Mucosa of rectum (tissue), 2 donors: ENCODE data around the gene UNC13A.
A peak's percentile ranks its signal among the peaks of the same experiment; 100 is the strongest.
"Not testable (repeated sequence)": the region's sequence is repeated elsewhere in the genome, so short reads cannot be mapped to it uniquely, and the experiment has no call there.

ENCODE experiments used
- H3K27ac ChIP-seq, 2 donors: one replicate each; pipeline ENCODE4 v1.7.0; 2013; ENCODE audit warnings: inconsistent platforms in 2 of 2, low read depth in 2 of 2, low read length in 2 of 2
- H3K27me3 ChIP-seq, 2 donors: one replicate each; pipeline ENCODE4 v1.7.0; 2013; ENCODE audit warnings: low read length in 2 of 2; ENCODE audit not compliant: control insufficient read depth in 2 of 2, insufficient read depth in 2 of 2
- H3K36me3 ChIP-seq, 2 donors: one replicate each; pipeline ENCODE4 v1.7.0; 2013; ENCODE audit warnings: low read length in 2 of 2; ENCODE audit not compliant: control insufficient read depth in 2 of 2, insufficient read depth in 2 of 2
- H3K4me1 ChIP-seq, 2 donors: one replicate each; pipeline ENCODE4 v1.7.0; 2013; ENCODE audit warnings: low read length in 2 of 2, mild to moderate bottlenecking in 1 of 2; ENCODE audit not compliant: control insufficient read depth in 2 of 2, insufficient read depth in 2 of 2
- H3K4me3 ChIP-seq, 2 donors: one replicate each; pipeline ENCODE4 v1.7.0; 2013; ENCODE audit warnings: low read length in 2 of 2
- H3K9ac ChIP-seq, 2 donors: one replicate each; pipeline ENCODE4 v1.7.0; 2013; ENCODE audit warnings: low read length in 2 of 2, low read depth in 1 of 2, mild to moderate bottlenecking in 1 of 2
- H3K9me3 ChIP-seq, 2 donors: one replicate each; pipeline ENCODE4 v1.7.0; 2013; ENCODE audit warnings: low read length in 2 of 2; ENCODE audit not compliant: control insufficient read depth in 2 of 2
- donor health status: healthy.
- donor health status: Normal muscosa, but diverticular disease.

The UNC13A gene

GRCh38 chr19:17576758-17577456 lies 111.2 kb downstream of the UNC13A start:
- Histone ChIP-seq H3K36me3 (peaks cover 23 to 44% of the 10 kb centered on the region in 2 donors), H3K9me3 (no peaks in the 10 kb centered on the region), H3K9ac (no peak overlapping the region), H3K27me3 (no peaks in the 10 kb centered on the region), H3K4me3 (no peak overlapping the region), H3K4me1 (peaks cover 5 to 7% of the 10 kb centered on the region in 2 donors), H3K27ac (peak overlapping the region in 1 of 2 donors; percentile 16)

GRCh38 chr19:17575871-17576757 lies 112.0 kb downstream of the UNC13A start:
- no peaks in the 10 kb centered on the region for H3K9me3 ChIP-seq
- H3K27ac ChIP-seq: peak overlapping the region in 1 of 2 donors; percentile 16
- no peak overlapping the region for H3K9ac ChIP-seq
- H3K27me3 ChIP-seq: no peaks in the 10 kb centered on the region
- H3K4me1 ChIP-seq: peaks cover 5 to 7% of the 10 kb centered on the region in 2 donors
- H3K4me3 ChIP-seq: no peak overlapping the region
- H3K36me3 ChIP-seq: peaks cover 17 to 38% of the 10 kb centered on the region in 2 donors

- Histone ChIP-seq H3K4me1 (no peaks in the 10 kb centered on the region), H3K4me3 (no peak overlapping the region), H3K27me3 (no peaks in the 10 kb centered on the region), H3K9me3 (no peaks in the 10 kb centered on the region), H3K27ac (no peak overlapping the region), H3K9ac (no peak overlapping the region), H3K36me3 (peaks cover 20 to 34% of the 10 kb centered on the region in 2 donors)
Observed at GRCh38 chr19:17572638-17573037, 115.5 kb downstream of the UNC13A start.

- Histone ChIP-seq H3K9ac (no peak overlapping the region), H3K9me3 (no peaks in the 10 kb centered on the region), H3K4me1 (no peaks in the 10 kb centered on the region), H3K27ac (no peak overlapping the region), H3K4me3 (no peak overlapping the region), H3K36me3 (peaks cover 25 to 39% of the 10 kb centered on the region in 2 donors), H3K27me3 (no peaks in the 10 kb centered on the region)
Observed at GRCh38 chr19:17570791-17571190, 117.4 kb downstream of the UNC13A start.

GRCh38 chr19:17570291-17570690 lies 117.9 kb downstream of the UNC13A start:
- H3K4me1 ChIP-seq, H3K9me3 ChIP-seq, H3K27ac ChIP-seq, H3K4me3 ChIP-seq, H3K9ac ChIP-seq, H3K27me3 ChIP-seq: not testable (repeated sequence)
- peaks cover 25 to 41% of the 10 kb centered on the region in 2 donors for H3K36me3 ChIP-seq

GRCh38 chr19:17567940-17568339 lies 120.2 kb downstream of the UNC13A start:
- peaks cover 25 to 46% of the 10 kb centered on the region in 2 donors for H3K36me3 ChIP-seq
- no peaks in the 10 kb centered on the region for H3K27me3 ChIP-seq
- H3K9ac ChIP-seq: no peak overlapping the region

GRCh38 chr19:17565611-17566010 lies 122.5 kb downstream of the UNC13A start:
- H3K36me3 ChIP-seq: peaks cover 19 to 37% of the 10 kb centered on the region in 2 donors
- H3K4me1 ChIP-seq: no peaks in the 10 kb centered on the region
- H3K27ac ChIP-seq: no peak overlapping the region
- H3K27me3 ChIP-seq: no peaks in the 10 kb centered on the region
- H3K9ac ChIP-seq: no peak overlapping the region
- no peak overlapping the region for H3K4me3 ChIP-seq
- no peaks in the 10 kb centered on the region for H3K9me3 ChIP-seq

More at GRCh38 chr19:17567940-17568339, 120.2 kb downstream of the UNC13A start:
- no peaks in the 10 kb centered on the region for H3K4me1 ChIP-seq
- H3K9me3 ChIP-seq: no peaks in the 10 kb centered on the region
- H3K4me3 ChIP-seq: no peak overlapping the region
- H3K27ac ChIP-seq: no peak overlapping the region

GRCh38 chr19:17564781-17565180 lies 123.4 kb downstream of the UNC13A start:
- Histone ChIP-seq H3K4me1 (no peaks in the 10 kb centered on the region), H3K9ac (no peak overlapping the region), H3K27ac (no peak overlapping the region), H3K27me3 (no peaks in the 10 kb centered on the region), H3K4me3 (no peak overlapping the region), H3K36me3 (peaks cover 25 to 44% of the 10 kb centered on the region in 2 donors), H3K9me3 (no peaks in the 10 kb centered on the region)

GRCh38 chr19:17562561-17562960 lies 125.6 kb downstream of the UNC13A start:
- no peak overlapping the region for H3K9ac ChIP-seq
- H3K36me3 ChIP-seq: peaks cover 18 to 41% of the 10 kb centered on the region in 2 donors

GRCh38 chr19:17562097-17562496 lies 126.1 kb downstream of the UNC13A start:
- Histone ChIP-seq H3K9me3 (no peaks in the 10 kb centered on the region), H3K4me1 (no peaks in the 10 kb centered on the region), H3K4me3 (no peak overlapping the region), H3K27ac (no peak overlapping the region), H3K36me3 (peaks cover 14 to 38% of the 10 kb centered on the region in 2 donors), H3K27me3 (no peaks in the 10 kb centered on the region), H3K9ac (no peak overlapping the region)

More at GRCh38 chr19:17562561-17562960, 125.6 kb downstream of the UNC13A start:
- Histone ChIP-seq H3K27me3 (no peaks in the 10 kb centered on the region), H3K4me3 (no peak overlapping the region), H3K27ac (no peak overlapping the region), H3K9me3 (no peaks in the 10 kb centered on the region), H3K4me1 (no peaks in the 10 kb centered on the region)
